Naive thymus-derived CD4-positive, alpha-beta T cell (primary cell): ENCODE results near the gene MALAT1. TPM values are rescaled to one million over a fixed set of nuclear protein-coding genes. Genes with fewer than 3 reads are reported as not detected.

ENCODE experiments used
- ATAC-seq: fragments of 150-1000 bp; cut with Tn5 transposase; 2 replicates; pipeline ENCODE4 v1.10.0; 2021; ENCODE audit warnings: mild to moderate bottlenecking, moderate library complexity
- CTCF ChIA-PET: fragments of 350-600 bp; sonication (Branson Sonifier 250); formaldehyde crosslinking; loops from one replicate; lab custom pipeline; 2021; ENCODE audit warnings: antibody characterized with exemption; lab: Charles Lee
- POLR2A ChIA-PET: fragments of 350-600 bp; sonication (Branson Sonifier 250); formaldehyde crosslinking; loops from one replicate; lab custom pipeline; 2021; ENCODE audit warnings: antibody characterized with exemption, inconsistent platforms; lab: Charles Lee
- DNase-seq, 9 donors: peaks; one replicate each; pipeline versions ENCODE4 v3.0.0 to v3.0.0-alpha.2; 2020 to 2022; ENCODE audit warnings: mixed read lengths in 1 of 9
- H3K27ac ChIP-seq: one replicate; pipeline ENCODE4 v1.7.0; 2013; ENCODE audit warnings: mild to moderate bottlenecking, low read depth, low read length, moderate library complexity
- H3K27me3 ChIP-seq, 2 donors: one replicate each; pipeline ENCODE4 v1.7.0; 2013; ENCODE audit warnings: low read length in 2 of 2, mild to moderate bottlenecking in 2 of 2, moderate library complexity in 2 of 2; ENCODE audit not compliant: control insufficient read depth in 2 of 2, insufficient read depth in 2 of 2
- H3K36me3 ChIP-seq, 3 experiments: 1 replicate in 2 of 3; 2 replicates in 1 of 3; pipeline ENCODE4 v1.7.0; 2013; ENCODE audit warnings: low read length in 3 of 3, mild to moderate bottlenecking in 3 of 3, moderate library complexity in 1 of 3; ENCODE audit not compliant: insufficient read depth in 3 of 3, control insufficient read depth in 2 of 3
- H3K4me1 ChIP-seq, 2 donors: one replicate each; pipeline ENCODE4 v1.7.0; 2013; ENCODE audit warnings: low read length in 2 of 2, mild to moderate bottlenecking in 2 of 2, moderate library complexity in 1 of 2; ENCODE audit not compliant: control insufficient read depth in 2 of 2, insufficient read depth in 2 of 2
- H3K4me3 ChIP-seq: 2 replicates; pipeline ENCODE4 v1.7.0; 2013; ENCODE audit warnings: mild to moderate bottlenecking, low read length
- H3K9me3 ChIP-seq, 3 experiments: 1 replicate in 2 of 3; 2 replicates in 1 of 3; pipeline ENCODE4 v1.7.0; 2013; ENCODE audit warnings: low read length in 3 of 3; ENCODE audit not compliant: control insufficient read depth in 2 of 3
- H3K27ac Mint-ChIP-seq, 9 donors: one replicate each; pipeline ENCODE4 v1.8.0; 2020 to 2022; ENCODE audit warnings: mixed read lengths in 9 of 9, mild to moderate bottlenecking in 8 of 9, moderate library complexity in 5 of 9, inconsistent platforms in 2 of 9
- H3K27me3 Mint-ChIP-seq, 5 donors: one replicate each; pipeline ENCODE4 v1.8.0; 2021 to 2022; ENCODE audit warnings: mixed read lengths in 5 of 5, mild to moderate bottlenecking in 1 of 5
- H3K36me3 Mint-ChIP-seq, 5 donors: one replicate each; pipeline ENCODE4 v1.8.0; 2020 to 2022; ENCODE audit warnings: mixed read lengths in 5 of 5, mild to moderate bottlenecking in 3 of 5, inconsistent platforms in 1 of 5
- H3K4me1 Mint-ChIP-seq, 7 donors: one replicate each; pipeline ENCODE4 v1.8.0; 2020 to 2022; ENCODE audit warnings: mixed read lengths in 7 of 7, mild to moderate bottlenecking in 3 of 7, inconsistent platforms in 1 of 7
- H3K4me3 Mint-ChIP-seq, 10 donors: one replicate each; pipeline ENCODE4 v1.8.0; 2020 to 2022; ENCODE audit warnings: mild to moderate bottlenecking in 10 of 10, mixed read lengths in 10 of 10, moderate library complexity in 6 of 10, inconsistent platforms in 2 of 10
- H3K9me3 Mint-ChIP-seq, 11 donors: one replicate each; pipeline ENCODE4 v1.8.0; 2020 to 2022; ENCODE audit warnings: mixed read lengths in 11 of 11, mild to moderate bottlenecking in 4 of 11, inconsistent platforms in 1 of 11, moderate library complexity in 1 of 11
- intact Hi-C, 2 donors: fragments of 100-400 bp; cut with micrococcal nuclease; formaldehyde crosslinking; loops; one replicate each; pipeline ENCODE4 v1.15.1; 2023
- polyA plus RNA-seq, 2 donors: library from polyadenylated mRNA; unstranded; fragments of 300-500 nt; fragmentation: Illumina TruSeq; gene quantifications; one replicate each; pipeline ENCODE4 v1.2.3, GENCODE V29; 2021
- total RNA-seq, 6 experiments: library from RNA in 5 of 6; stranded (reverse) in 5 of 6; gene quantifications; 1 replicate in 5 of 6; 2 replicates in 1 of 6; pipeline ENCODE4 v1.2.3 and lab custom pipeline; 2021 to 2026

Gene MALAT1
- total and polyA plus RNA-seq, 7 experiments from 2014 or later: 734 to 32,234 (median 30,857) TPM

DNA sequence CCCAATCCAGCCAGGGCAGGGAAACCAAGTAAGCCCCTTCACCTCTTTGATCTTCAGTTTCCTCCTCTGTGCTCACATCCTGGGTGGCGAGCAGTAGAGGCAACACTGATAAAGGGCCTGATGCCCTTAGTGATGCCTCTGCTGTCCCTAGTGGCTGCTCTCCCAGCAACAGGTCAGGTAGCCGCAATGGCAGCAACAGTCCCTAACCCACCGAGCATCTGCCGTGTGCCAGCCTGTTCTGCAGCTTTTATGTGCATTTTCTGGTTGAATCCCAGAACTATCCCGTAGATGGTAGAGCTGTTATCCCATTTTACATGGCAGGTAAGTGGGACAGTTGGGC is 31.3 kb downstream of the MALAT1 start:
- peaks cover 0 to 57% (median 15%) of the 10 kb centered on the region in 3 experiments for H3K36me3 ChIP-seq
- intact Hi-C loops: no loop called here
- H3K4me3 ChIP-seq: no peak overlapping the region
- POLR2A ChIA-PET: interaction anchor here (0.9 to 8.9 kb wide), 8 partner anchors 10 to 143 kb away, joined by 3 to 213 read pairs (median 6); partner anchors contain the start of genes EHBP1L1, MALAT1, MAP3K11 and PCNX3
- peak in 2 of 9 donors; percentile 52 for DNase-seq
- CTCF ChIA-PET: interaction anchor here (1.0 to 2.3 kb wide), 3 partner anchors 10 to 58 kb away, joined by 4 to 5 read pairs (median 4); no protein-coding TSS in a partner anchor
- H3K4me1 ChIP-seq: peaks cover 16 to 24% of the 10 kb centered on the region in 2 donors
- no peaks in the 10 kb centered on the region for H3K27me3 ChIP-seq
- Mint-ChIP-seq H3K27ac (peak overlapping the region; percentile 49 to 92 (median 78)), H3K9me3 (no peaks in the 10 kb centered on the region), H3K36me3 (peaks cover 0 to 21% (median 9%) of the 10 kb centered on the region in 5 donors), H3K27me3 (no peaks in the 10 kb centered on the region), H3K4me1 (peaks cover 13 to 43% (median 29%) of the 10 kb centered on the region in 7 donors), H3K4me3 (peak overlapping the region in 4 of 10 donors; percentile 21 to 79 (median 36))
- peak overlapping the region; percentile 57 for H3K27ac ChIP-seq
- no peaks in the 10 kb centered on the region for H3K9me3 ChIP-seq
- peak; percentile 69 for ATAC-seq

DNA sequence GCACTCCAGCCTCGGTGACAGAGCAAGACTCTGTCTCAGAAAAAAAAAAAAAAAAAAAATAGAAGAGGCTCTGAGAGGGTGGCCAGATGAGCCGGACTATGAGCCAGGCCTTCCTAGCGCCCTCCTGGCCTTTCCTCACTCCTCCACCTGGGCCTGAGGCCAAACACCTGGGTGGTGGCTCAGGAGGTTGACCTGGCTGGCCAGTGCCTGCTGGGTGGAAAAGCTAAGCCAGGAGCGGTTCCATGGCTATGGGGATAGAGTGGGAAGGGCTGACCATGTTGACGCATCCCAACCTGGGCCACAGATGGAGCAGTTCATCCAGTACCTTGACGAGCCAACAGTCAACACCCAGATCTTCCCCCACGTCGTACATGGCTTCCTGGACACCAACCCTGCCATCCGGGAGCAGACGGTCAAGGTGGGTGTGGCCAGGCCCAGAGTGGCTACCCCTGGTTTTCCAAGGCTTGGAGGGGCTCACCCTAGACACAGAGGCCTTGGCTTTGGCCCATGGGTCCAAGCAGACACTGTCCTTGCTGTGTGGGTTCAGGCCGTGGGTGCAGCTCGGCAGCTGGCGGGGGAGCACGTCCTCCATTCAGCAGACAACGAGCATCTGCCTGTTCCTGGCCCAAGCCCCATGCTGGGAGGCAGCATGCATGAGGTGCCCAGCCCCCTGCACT is 33.7 kb downstream of the MALAT1 start:
- H3K4me3 ChIP-seq: no peak overlapping the region
- Mint-ChIP-seq H3K27ac (no peak overlapping the region), H3K36me3 (peaks cover 0 to 21% (median 9%) of the 10 kb centered on the region in 5 donors), H3K4me3 (no peak overlapping the region), H3K27me3 (no peaks in the 10 kb centered on the region), H3K9me3 (no peaks in the 10 kb centered on the region), H3K4me1 (peaks cover 13 to 24% (median 14%) of the 10 kb centered on the region in 7 donors)
- CTCF ChIA-PET: interaction anchor here (0.6 kb wide), 1 partner anchor 57 kb away, joined by 3 read pairs; no protein-coding TSS in a partner anchor
- H3K9me3 ChIP-seq: no peaks in the 10 kb centered on the region
- peaks cover 0 to 73% (median 15%) of the 10 kb centered on the region in 3 experiments for H3K36me3 ChIP-seq
- peaks cover 4 to 12% of the 10 kb centered on the region in 2 donors for H3K4me1 ChIP-seq
- intact Hi-C loops: no loop called here
- POLR2A ChIA-PET: interaction anchor here (8.9 kb wide), 1 partner anchor 30 kb away, joined by 213 read pairs; the partner anchor contains the start of gene MALAT1
- H3K27me3 ChIP-seq: no peaks in the 10 kb centered on the region
- no peak overlapping the region for H3K27ac ChIP-seq
- DNase-seq (no peak), ATAC-seq (no peak)

GRCh38 chr11:65535102-65535501 is 36.3 kb downstream of the MALAT1 start:
- H3K36me3 Mint-ChIP-seq: peaks cover 0 to 17% (median 8%) of the 10 kb centered on the region in 5 donors

DNA sequence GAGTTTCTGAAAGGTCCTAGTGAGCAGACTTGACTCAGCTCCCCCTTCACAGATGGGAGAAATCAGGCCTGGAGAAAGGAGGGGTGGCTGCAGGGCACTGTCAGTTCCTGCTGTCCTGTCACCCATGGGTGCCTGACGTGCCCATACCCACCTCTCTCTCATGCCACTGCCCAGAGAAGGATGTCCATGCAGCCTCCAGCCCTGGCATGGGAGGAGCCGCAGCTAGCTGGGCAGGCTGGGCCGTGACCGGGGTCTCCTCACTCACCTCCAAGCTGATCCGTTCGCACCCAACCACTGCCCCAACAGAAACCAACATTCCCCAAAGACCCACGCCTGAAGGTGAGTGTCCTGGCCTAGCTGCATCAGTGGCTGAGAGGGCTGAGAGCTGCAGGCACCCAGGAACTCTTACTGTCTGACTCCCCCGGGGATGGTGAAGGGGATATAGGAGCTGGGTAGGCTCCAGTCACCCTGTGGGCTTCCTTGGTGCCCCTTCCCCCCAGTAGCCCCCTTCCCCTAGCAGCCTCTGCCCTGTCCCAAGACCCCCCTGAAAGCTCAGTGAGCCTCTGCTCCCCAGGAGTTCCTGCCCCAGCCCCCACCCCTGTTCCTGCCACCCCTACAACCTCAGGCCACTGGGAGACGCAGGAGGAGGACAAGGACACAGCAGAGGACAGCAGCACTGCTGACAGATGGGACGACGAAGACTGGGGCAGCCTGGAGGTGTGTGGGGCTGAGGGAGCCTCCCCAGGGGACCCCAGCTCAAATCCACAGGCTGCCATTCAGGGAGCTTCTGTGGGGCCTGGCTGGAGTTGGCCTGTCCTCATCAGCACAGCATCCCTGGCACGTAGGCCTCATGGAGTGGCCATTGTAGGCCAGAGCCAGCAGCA is 37.8 kb downstream of the MALAT1 start:
- Histone ChIP-seq H3K9me3 (no peaks in the 10 kb centered on the region), H3K4me3 (no peak overlapping the region), H3K4me1 (peaks cover 12 to 14% of the 10 kb centered on the region in 2 donors), H3K27ac (no peak overlapping the region), H3K27me3 (no peaks in the 10 kb centered on the region), H3K36me3 (peaks cover 0 to 59% (median 6%) of the 10 kb centered on the region in 3 experiments)
- ChIA-PET POLR2A (interaction anchor here (0.6 to 1.8 kb wide), 9 partner anchors 10 to 1141 kb away, joined by 3 to 13 read pairs (median 4); partner anchors contain the start of genes FAM89B and SCYL1), CTCF (interaction anchor here (0.6 to 9.8 kb wide), 3 partner anchors 29 to 611 kb away, joined by 3 to 126 read pairs (median 3); partner anchors contain the start of gene KCNK7)
- H3K4me3 Mint-ChIP-seq: no peak overlapping the region
- peak overlapping the region in 4 of 9 donors; percentile 48 to 73 (median 60) for H3K27ac Mint-ChIP-seq
- H3K4me1 Mint-ChIP-seq: peaks cover 0 to 11% (median 5%) of the 10 kb centered on the region in 7 donors
- ATAC-seq (no peak), DNase-seq (no peak)
- peaks cover 0 to 7% (median 4%) of the 10 kb centered on the region in 5 donors for H3K36me3 Mint-ChIP-seq
- intact Hi-C loops: no loop called here
- H3K9me3 Mint-ChIP-seq: no peaks in the 10 kb centered on the region
- no peaks in the 10 kb centered on the region for H3K27me3 Mint-ChIP-seq

More at GRCh38 chr11:65535102-65535501, 36.3 kb downstream of the MALAT1 start:
- H3K27ac Mint-ChIP-seq: peak overlapping the region in 3 of 9 donors; percentile 39 to 62 (median 49)
- Histone ChIP-seq H3K36me3 (peaks cover 0 to 74% (median 18%) of the 10 kb centered on the region in 3 experiments), H3K27ac (no peak overlapping the region), H3K4me1 (peaks cover 4 to 10% of the 10 kb centered on the region in 2 donors), H3K9me3 (no peaks in the 10 kb centered on the region), H3K27me3 (no peaks in the 10 kb centered on the region), H3K4me3 (no peak overlapping the region)
- ATAC-seq: no peak
- POLR2A ChIA-PET: interaction anchor here (0.6 to 1.8 kb wide), 3 partner anchors 14 to 353 kb away, joined by 3 to 7 read pairs (median 6); partner anchors contain the start of gene FAM89B
- no peaks in the 10 kb centered on the region for H3K9me3 Mint-ChIP-seq
- no peak for DNase-seq
- intact Hi-C loops: no loop called here
- CTCF ChIA-PET: interaction anchor here (2.4 to 9.8 kb wide), 2 partner anchors 10 to 55 kb away, joined by 5 to 126 read pairs; partner anchors contain the start of gene KCNK7
- H3K4me1 Mint-ChIP-seq: peaks cover 3 to 8% (median 4%) of the 10 kb centered on the region in 7 donors
- no peaks in the 10 kb centered on the region for H3K27me3 Mint-ChIP-seq
- no peak overlapping the region for H3K4me3 Mint-ChIP-seq

- H3K9me3 Mint-ChIP-seq: no peaks in the 10 kb centered on the region
- peaks cover 0 to 54% (median 4%) of the 10 kb centered on the region in 3 experiments for H3K36me3 ChIP-seq
These were observed 38.4 kb downstream of the MALAT1 start for GRCh38 chr11:65537296-65537597.

More at GRCh38 chr11:65537296-65537597, 38.4 kb downstream of the MALAT1 start:
- H3K27me3 Mint-ChIP-seq: no peaks in the 10 kb centered on the region
- Histone ChIP-seq H3K27me3 (no peaks in the 10 kb centered on the region), H3K9me3 (no peaks in the 10 kb centered on the region), H3K4me3 (no peak overlapping the region), H3K27ac (no peak overlapping the region), H3K4me1 (peaks cover 12 to 18% of the 10 kb centered on the region in 2 donors)
- peak overlapping the region in 3 of 10 donors; percentile 35 to 61 (median 60) for H3K4me3 Mint-ChIP-seq
- intact Hi-C loops: no loop called here
- ChIA-PET POLR2A (interaction anchor here (0.8 to 1.8 kb wide), 5 partner anchors 12 to 52 kb away, joined by 3 to 10 read pairs (median 4); partner anchors contain the start of genes FAM89B and SCYL1), CTCF (interaction anchor here (1.0 to 9.8 kb wide), 3 partner anchors 13 to 53 kb away, joined by 3 to 126 read pairs (median 5); partner anchors contain the start of genes KCNK7 and SCYL1)
- H3K4me1 Mint-ChIP-seq: peaks cover 5 to 17% (median 10%) of the 10 kb centered on the region in 7 donors
- H3K27ac Mint-ChIP-seq: peak overlapping the region in 1 of 9 donors; percentile 38
- peaks cover 0 to 5% (median 4%) of the 10 kb centered on the region in 5 donors for H3K36me3 Mint-ChIP-seq
- ATAC-seq: no peak
- DNase-seq: no peak
